ENCODE measurements around the gene TSR3. TPM values are rescaled to one million over a fixed set of nuclear protein-coding genes. Genes with fewer than 3 reads are reported as not detected.

Gene TSR3
- total RNA-seq, 1 experiment from 2014 or later = 117 TPM

DNA sequence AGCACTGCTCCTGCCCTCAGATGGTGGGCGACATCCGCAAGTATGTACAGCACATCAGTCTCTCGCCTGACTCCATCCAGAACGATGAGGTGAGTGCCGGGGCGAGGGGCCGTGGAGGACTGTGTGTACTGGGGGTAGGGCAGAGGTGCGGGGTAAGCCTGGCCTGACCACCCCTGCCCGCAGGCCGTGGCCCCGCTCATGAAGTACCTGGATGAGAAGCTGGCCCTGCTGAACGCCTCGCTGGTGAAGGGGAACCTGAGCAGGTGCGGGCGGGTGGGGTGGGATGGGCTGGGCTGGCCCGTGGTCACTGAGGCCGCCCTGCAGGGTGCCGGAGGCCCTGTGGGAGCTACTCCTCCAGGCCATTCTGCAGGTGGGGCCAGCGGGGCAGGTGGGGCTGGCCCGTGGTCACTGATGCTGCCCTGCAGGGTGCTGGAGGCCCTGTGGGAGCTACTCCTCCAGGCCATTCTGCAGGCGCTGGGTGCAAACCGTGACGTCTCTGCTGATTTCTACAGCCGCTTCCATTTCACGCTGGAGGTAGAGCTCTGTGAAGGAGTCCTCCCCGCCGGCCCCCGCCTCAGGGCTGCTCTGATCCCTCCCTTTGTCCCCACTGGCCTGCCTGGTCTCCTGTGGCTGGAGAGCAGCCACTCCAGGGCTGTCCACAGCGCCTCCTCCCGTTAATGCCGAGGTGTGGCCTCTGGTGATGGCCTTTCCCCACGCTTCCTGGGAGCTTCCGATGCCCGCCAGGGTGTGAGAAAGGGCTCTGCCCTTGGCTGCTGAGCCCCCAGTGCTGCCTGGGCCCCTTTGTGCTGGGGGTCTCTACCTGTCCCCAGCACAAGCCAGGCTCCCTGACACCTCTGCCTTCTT is 5.0 kb downstream of the TSR3 start:
- Histone ChIP-seq H3K79me2 (ENCODE audit: low read length) (peaks cover 12% of the 10 kb centered on the region), H2AFZ (ENCODE audit: low read length) (no peak overlapping the region), H3K27ac (ENCODE audit: low read length) (no peak overlapping the region), H3K9ac (ENCODE audit: low read length) (no peak overlapping the region), H3K9me2 (replicated peaks; ENCODE audit: low read length) (no peaks in the 10 kb centered on the region), H4K20me1 (ENCODE audit: low read length) (no peaks in the 10 kb centered on the region), H3K4me2 (ENCODE audit: low read length) (no peak overlapping the region), H3K27me3 (ENCODE audit: low read length) (no peaks in the 10 kb centered on the region), H3K9me3 (ENCODE audit: low read length) (no peaks in the 10 kb centered on the region), H3K36me3 (ENCODE audit: low read depth, low read length) (no peaks in the 10 kb centered on the region), H3K4me1 (ENCODE audit: insufficient read depth, low read length) (no peaks in the 10 kb centered on the region; the same call in 1 of the 2 replicates), H3K4me3 (ENCODE audit: low read length) (no peak overlapping the region), H3F3A (ENCODE audit: low read length, unreplicated experiment) (no peaks in the 10 kb centered on the region)
- ChIA-PET POLR2A (ENCODE audit: unreplicated experiment) (no interaction called here), CTCF (no interaction called here)
- TF ChIP-seq, protein P1, sequence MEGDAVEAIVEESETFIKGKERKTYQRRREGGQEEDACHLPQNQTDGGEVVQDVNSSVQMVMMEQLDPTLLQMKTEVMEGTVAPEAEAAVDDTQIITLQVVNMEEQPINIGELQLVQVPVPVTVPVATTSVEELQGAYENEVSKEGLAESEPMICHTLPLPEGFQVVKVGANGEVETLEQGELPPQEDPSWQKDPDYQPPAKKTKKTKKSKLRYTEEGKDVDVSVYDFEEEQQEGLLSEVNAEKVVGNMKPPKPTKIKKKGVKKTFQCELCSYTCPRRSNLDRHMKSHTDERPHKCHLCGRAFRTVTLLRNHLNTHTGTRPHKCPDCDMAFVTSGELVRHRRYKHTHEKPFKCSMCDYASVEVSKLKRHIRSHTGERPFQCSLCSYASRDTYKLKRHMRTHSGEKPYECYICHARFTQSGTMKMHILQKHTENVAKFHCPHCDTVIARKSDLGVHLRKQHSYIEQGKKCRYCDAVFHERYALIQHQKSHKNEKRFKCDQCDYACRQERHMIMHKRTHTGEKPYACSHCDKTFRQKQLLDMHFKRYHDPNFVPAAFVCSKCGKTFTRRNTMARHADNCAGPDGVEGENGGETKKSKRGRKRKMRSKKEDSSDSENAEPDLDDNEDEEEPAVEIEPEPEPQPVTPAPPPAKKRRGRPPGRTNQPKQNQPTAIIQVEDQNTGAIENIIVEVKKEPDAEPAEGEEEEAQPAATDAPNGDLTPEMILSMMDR (conservative IDR thresholded peaks at IDR 0.05; ENCODE audit: low read depth, low read length) = 0 out of 2 replicates have a peak, but pooled peaks have one; percentile 20
- no peak for TF ChIP-seq EZH2 (IDR thresholded peaks at IDR 0.05; ENCODE audit: low read length, unreplicated experiment)
- DNase-seq (no peak), ATAC-seq (no peak)
- intact Hi-C loops (cut with micrococcal nuclease) = no loop called here
- BruUV-seq (replicated peaks) = no TSS peak

DNA sequence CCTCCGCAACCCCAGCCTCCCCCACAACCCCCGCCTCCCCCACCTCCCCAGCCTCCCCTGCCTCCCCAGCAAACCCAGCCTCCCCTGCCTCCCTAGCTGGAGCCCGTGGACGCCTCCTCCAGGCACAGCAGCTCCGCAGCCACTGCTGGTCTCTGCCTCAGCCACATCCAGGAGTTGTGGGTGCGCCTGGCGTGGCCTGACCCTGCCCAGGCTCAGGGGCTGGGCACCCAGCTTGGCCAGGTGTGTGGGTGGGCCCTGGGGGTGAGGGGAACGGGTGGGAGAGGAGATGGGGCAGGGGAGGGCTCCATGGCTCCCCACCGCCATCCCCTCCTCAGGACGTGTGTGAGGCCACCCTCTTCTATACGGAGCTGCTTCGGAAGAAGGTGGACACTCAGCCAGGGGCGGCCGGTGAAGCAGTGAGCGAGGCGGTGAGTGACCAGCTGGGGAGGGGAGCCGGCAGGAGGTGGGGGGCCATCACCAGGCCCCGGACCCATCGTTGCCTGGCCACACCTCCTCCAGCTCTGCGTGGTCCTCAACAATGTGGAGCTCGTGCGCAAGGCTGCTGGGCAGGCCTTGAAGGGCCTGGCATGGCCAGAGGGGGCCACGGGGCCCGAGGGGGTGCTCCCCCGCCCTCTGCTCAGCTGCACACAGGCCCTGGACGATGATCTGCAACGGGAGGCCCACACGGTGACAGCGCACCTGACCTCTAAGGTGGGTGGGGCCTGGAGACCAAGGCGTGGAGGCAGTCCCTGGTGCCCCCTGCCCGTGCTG is 5.8 kb downstream of the TSR3 start:
- Histone ChIP-seq H3K4me2 (ENCODE audit: low read length) (no peak overlapping the region), H3K4me1 (ENCODE audit: insufficient read depth, low read length) (no peaks in the 10 kb centered on the region; the same call in 1 of the 2 replicates), H3K9me2 (replicated peaks; ENCODE audit: low read length) (no peaks in the 10 kb centered on the region), H3K79me2 (ENCODE audit: low read length) (peaks cover 4% of the 10 kb centered on the region), H2AFZ (ENCODE audit: low read length) (no peak overlapping the region), H3K9me3 (ENCODE audit: low read length) (no peaks in the 10 kb centered on the region), H4K20me1 (ENCODE audit: low read length) (no peaks in the 10 kb centered on the region), H3K27ac (ENCODE audit: low read length) (no peak overlapping the region), H3K9ac (ENCODE audit: low read length) (no peak overlapping the region), H3K36me3 (ENCODE audit: low read depth, low read length) (no peaks in the 10 kb centered on the region), H3K4me3 (ENCODE audit: low read length) (no peak overlapping the region), H3K27me3 (ENCODE audit: low read length) (no peaks in the 10 kb centered on the region), H3F3A (ENCODE audit: low read length, unreplicated experiment) (no peaks in the 10 kb centered on the region)
- no peak for ATAC-seq
- intact Hi-C loops (cut with micrococcal nuclease) = no loop called here
- POLR2A ChIA-PET (ENCODE audit: unreplicated experiment) = no interaction called here
- BruUV-seq (replicated peaks) = no TSS peak
- TF ChIP-seq, protein P1 (conservative IDR thresholded peaks at IDR 0.05; ENCODE audit: low read depth, low read length) = no peak
- TF ChIP-seq EZH2phosphoT487 (IDR thresholded peaks at IDR 0.05; ENCODE audit: borderline replicate concordance, low read length) (no peak), EZH2 (IDR thresholded peaks at IDR 0.05; ENCODE audit: low read length, unreplicated experiment) (no peak)
- CTCF ChIA-PET = no interaction called here
- no peak for DNase-seq
